DMS153 treated with DMSO at 0.1 percent for 48 hours (cell line): Measurements from ENCODE around the gene ZNF71.
"Not testable (repeated sequence)": the region's sequence is repeated elsewhere in the genome, so short reads cannot be mapped to it uniquely, and the experiment has no call there.

Experiments
- DNase-seq: peaks from one replicate; lab custom pipeline; 2025; ENCODE audit not compliant: unreplicated experiment; lab: John Stamatoyannopoulos, UW

ZNF71 gene

DNA sequence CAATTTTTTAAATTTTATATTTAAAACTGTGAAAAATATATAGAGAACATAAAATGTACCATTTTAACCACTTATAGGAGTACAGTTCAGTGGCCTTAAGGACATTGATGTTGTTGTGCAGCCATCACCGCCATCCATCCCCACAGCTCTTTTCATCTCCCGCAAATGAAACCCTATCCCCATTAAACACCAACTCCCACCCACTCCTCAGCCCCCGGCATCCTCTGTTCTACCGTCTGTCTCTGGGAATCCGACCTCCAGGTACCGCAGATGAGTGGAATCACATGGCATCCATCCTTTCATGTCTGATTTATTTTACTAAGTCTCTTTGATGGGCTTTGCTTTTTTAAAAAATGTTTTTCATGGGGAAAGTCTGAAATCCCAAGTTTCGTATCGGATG lies 24.0 kb downstream of the ZNF71 start:
- DNase-seq = no peak

DNA sequence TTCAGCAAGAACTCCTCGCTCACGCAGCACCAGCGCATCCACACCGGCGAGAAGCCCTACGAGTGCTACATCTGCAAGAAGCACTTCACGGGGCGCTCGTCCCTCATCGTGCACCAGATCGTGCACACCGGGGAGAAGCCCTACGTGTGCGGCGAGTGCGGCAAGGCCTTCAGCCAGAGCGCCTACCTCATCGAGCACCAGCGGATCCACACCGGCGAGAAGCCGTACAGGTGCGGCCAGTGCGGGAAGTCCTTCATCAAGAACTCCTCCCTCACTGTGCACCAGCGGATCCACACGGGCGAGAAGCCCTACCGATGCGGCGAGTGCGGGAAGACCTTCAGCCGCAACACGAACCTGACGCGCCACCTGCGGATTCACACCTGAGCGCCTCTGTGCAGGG lies 27.3 kb downstream of the ZNF71 start:
- DNase-seq = no peak

DNA sequence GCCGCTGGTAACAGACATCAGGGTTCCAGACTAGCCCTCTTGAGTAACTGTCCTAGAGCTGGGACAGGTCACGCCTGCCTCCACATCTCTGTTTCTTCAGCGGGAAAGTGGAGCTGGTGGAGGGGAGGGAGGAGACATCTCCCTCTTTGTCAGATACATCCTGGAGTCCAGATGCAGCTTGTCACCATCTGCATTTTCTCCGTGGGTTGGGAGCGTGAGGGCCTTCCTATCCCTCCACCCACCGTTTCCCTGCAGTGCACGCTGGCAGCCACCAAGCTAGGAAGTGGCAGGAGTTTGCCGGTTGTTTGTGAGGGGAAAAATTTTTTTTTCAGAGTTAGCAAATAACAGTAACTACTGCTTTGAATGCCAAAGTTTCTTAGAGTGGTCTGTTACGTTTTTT lies 27.9 kb downstream of the ZNF71 start:
- DNase-seq = no peak

DNA sequence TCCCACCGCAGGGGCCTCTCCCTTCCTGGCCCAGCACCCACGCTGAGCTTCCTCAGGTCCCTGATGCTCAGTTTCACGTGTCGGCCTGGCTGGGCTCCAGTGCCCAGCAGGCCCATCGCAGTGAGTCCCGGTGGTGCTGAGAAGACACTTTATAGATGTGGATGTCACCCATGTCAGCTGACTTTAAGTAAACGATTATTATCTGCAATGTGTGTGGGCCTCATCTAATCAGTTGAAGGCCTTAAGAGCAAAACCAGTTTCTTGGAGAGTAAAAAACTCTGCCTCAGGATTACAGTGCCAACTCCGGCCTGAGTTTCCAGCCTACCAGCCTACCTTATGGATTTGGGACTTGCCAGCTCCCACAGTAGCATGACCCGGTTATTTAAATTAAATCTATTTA lies 30.6 kb downstream of the ZNF71 start:
- no peak for DNase-seq

DNA sequence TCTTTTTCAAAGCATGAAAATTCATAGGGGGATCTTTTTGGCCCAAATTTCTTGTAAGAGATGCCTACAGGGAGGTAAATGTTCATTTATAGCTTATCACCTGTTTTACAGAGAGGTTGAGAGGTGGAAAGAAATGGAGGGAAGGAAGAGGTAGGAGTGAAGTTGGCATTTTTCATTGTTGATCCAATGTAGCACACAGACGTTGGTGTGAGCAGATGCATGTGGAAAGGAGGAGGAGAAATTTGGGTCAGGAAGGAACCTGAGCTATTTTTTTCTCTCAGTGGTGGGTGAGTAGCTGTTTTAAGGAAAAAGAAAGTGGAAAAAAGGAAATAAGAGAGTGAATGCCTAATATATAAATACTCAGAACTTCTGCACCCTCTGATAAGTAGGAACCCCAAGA lies 37.9 kb downstream of the ZNF71 start:
- no peak for DNase-seq

DNA sequence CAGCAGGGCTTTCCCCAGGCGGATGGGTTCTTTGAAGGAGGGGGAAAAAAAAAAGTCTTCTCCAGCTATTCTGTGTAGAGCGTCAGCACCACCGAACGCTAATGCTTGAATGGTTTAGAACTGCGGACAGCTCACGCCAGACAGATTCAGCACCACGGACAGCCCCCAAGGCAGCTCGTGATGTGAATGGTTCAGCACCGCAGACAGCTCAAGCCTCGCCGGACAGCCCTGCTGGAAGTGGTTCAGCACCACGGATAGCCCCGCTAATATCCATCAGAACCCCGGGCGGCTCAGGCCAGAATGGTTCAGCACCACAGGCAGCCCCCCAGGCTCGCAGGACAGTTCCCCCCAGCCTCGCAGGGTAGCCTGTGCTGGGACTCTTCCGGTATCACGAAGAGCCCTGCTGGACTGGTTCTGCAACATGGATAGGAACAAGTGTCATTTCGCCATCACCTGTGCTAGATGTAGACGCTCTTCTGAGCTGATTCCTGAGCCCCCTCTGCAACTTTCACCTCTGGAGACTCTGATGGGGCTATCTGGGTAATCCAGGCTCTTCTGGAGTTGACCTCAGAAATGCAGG lies 43.0 kb downstream of the ZNF71 start:
- no peak for DNase-seq

DNA sequence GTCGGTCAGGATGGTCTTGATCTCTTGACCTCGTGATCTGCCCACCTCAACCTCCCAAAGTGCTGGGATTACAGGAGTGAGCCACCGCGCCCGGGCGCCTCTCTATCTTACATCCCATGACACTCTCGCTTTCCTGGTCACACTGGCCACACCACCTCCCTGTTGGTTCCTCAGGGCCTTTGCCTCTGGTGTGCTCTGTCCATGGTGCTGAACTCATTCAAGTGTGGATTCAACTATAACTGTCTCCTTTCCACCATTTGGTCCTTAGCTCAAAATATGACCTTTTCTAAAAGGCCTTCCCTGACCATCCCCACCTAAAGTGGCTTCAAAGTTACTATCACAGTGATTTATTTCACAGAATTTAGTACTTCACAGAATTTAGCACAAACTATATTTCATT lies 44.1 kb downstream of the ZNF71 start:
- no peak for DNase-seq

DNA sequence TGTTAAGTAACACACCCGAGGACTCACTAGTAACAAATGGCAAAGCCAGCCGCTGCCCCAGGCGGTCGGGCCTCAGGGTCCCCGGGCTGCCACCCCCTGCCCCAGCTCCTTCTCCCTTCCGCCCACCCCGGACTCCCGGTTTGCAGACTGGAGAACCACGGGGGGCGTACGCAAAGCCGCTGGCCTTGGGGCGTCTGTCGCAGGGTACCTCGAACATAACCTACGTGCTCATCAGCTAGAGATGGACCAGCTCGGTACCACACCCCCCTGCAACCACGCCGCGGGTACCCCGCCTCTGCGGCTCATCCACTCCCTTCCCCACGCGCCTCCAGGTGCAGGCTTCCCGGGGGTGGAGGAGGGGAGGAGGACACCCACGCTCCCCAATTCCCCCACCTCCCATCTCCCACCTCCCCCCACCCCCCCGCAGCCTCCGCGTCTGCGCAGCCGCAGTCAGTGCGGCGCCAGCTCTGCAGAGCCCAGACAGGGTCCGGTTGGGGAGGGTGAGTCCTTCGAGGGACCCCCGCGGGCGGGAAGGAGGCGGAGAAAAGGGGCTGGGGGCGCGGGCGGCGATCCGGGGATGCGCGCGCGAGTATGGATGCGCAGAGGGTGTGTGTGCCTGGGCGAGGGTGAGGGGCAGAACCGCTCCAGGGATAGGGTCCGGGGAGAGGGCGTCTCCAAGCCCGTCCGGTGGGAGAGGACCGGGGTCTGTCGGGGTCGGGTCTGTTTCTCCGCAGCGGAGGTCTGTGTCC lies 47.8 kb downstream of the ZNF71 start, which contains the start of gene SMIM17:
SMIM17 (plus strand) TSS at position 449 of the 749 bp plus-strand sequence. CDS start 2,509 bp downstream, outside the sequence.
- DNase-seq = no peak

DNA sequence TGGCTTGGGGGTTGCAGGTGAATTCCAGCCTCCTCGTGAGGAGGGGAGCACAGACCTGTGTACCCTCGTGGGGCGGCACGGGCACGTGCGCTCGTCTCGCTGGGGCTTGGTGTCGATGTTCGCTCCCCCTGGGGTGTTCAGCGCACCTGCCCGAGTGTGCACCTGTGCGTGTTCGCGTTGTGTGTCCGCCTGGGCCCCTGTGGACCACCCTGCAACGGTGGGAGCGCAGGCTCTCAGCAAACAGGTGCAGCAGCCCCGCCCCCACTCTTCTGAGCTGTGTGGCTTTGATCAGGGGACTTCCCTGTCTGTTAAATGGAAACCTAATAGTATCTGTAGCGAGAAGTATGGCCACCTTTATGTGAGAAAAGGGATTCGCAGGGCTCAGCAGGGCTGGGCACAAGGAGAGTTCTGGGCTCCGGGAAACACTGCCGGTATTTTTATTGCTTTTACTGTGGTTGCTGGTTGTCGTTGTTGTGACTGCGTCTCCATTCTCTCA lies 48.4 kb downstream of the ZNF71 start:
- DNase-seq = no peak

DNA sequence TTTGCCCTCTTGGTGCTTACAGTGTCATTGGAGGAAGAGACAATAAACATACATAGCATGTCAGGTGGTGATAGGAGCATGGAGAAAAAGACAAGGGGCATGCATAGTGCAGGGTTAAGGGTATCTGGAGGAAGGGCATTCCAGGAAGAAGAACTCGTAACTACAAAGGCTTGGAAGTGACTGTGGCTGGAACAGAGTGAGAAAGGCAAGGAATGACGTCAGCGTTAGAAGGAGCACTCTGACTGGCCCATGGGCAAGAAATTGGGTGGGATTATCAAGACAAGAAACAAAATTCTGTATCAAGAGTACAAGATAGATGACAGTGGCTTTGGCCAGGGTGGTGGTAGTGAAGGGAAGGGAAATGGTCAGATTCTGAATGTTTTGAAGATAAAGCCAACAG lies 59.0 kb downstream of the ZNF71 start:
- DNase-seq = no peak

DNA sequence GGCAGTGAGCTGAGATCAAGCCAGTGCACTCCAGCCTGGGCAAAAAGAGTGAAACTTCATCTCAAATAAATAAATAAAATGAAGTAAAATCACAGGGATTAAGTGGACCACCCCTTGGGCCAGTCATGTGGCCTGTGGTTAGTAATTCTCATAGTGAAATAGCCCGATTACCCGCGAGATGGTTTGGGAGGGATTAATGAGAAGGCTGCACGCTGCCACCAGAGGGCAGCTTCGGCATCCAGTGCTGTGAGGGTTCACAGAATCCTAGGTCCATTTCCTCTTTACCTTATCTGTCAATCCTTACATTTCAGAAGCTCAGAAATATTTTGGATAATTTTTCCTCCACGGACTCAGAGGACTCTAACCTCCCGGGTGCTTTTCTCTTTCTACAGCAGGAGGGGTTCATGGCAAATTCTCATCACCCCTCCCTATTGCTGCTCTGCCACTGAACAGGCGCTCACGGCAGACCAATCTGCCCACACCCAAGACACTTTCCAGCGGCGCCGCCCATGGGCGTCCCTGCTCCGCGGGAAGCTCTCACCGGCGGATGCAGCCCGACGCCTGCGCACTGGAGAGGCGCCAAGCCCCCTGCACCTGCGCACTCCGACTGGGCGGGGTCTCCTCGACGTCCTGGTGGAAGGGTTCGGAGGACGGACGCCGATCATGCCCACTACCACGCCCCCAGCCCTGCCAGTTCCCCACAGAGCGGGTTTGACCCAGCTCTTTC lies 65.4 kb downstream of the ZNF71 start:
- DNase-seq = no peak

DNA sequence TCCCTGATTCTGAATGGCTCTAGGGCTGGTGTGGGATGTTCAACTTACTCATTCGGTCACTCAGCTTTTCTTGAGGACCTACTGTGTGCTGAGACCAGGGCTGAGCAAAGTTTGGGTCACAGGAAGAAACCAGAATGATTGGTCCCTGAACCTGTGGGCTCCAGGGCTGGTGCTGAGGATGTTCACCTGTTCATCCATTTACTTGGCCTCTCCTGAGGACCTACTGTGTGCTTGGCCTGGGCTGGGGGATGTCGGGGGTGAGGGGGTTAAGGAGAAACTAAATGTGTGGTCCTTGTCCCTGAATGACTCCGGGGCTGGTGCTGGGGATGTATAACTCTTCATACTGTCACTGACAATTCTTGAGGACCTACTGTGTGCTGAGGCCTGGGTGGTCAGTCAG lies 66.1 kb downstream of the ZNF71 start:
- no peak for DNase-seq

DNA sequence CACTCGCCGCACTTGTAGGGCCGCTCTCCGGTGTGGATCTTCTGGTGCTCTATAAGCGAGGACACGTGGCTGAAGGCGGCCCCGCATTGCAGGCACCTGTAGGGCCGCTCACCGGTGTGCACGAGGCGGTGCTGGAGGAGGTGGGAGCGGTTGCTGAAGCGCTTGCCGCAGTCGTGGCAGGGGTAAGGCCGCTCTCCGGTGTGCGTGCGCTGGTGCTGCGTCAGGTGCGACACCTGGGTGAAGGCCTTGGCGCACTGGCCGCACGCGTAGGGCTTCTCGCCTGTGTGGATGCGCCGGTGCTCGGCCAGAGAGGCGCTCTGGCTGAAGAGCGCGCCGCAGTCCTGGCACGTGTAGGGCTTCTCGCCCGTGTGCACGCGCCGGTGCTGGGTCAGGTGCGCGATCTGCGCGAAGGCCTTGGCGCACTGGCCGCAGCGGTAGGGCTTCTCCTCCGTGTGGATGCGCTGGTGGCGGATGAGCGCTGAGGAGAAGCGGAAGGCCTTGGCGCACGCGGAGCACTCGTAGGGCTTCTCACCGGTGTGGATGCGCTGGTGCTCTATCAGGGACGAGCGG lies 68.9 kb downstream of the ZNF71 start:
- no peak for DNase-seq

DNA sequence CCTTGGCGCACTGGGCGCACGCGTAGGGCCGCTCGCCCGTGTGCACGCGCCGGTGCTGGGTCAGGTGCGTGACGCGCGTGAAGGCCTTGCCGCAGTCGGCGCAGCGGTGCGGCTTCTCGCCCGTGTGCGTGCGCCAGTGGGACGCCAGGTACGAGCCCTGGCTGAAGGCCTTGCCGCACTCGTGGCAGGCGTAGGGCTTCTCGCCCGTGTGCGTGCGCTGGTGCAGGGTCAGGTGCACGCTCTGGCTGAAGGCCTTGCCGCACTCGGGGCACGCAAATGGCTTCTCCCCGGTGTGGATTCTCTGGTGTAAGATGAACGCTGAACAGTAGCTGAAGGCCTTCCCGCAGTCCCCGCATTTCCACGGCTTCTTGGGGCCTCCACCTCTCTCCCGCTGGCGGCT lies 69.4 kb downstream of the ZNF71 start:
- no peak for DNase-seq

DNA sequence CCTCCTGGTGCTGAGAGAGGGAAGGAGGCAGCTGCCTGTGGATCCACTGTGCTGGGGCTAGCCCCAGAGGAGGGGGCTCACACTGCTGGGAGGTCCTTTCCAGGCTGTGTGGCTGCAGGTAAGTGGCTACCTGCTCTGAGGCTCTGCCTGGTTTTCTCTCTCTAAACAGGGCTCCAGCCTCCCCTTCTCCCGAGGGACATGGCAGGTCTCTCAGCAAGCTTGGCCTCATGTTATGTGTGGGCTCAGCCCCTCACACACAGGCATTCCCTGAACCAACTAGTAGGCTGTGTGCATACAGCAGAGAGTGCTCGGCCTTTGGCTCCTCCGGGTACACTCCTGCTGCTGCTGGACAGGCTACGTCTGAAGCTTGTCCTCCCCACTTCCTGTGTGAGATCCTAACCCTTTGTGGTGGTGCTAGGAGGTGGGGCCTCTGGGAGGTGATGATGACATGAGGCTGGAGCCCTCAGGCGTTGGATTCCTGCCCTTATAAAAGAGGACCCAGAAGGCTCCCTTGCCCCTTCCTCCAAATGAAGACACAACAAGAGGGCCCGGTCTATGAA lies 72.3 kb downstream of the ZNF71 start:
- no peak for DNase-seq

DNA sequence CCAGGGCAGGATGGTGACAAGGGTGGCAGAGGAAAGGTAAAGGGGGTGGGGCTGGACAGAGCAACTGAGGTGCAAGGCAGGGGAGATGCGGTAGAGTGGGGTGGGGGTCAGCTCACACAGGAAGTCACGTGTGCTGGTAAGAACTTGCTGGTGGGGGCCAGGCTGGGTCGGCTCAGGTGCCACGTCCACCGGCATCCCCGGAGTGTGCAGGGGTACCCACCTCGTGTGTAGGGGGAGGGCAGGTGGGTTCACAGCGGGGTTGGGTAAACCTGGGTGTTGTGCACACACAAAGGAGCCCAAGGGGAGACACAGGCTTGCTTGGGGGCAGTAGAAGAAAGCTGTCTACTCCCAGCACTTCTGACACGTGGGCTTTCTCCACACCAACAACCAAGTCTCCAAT lies 73.6 kb downstream of the ZNF71 start:
- no peak for DNase-seq

DNA sequence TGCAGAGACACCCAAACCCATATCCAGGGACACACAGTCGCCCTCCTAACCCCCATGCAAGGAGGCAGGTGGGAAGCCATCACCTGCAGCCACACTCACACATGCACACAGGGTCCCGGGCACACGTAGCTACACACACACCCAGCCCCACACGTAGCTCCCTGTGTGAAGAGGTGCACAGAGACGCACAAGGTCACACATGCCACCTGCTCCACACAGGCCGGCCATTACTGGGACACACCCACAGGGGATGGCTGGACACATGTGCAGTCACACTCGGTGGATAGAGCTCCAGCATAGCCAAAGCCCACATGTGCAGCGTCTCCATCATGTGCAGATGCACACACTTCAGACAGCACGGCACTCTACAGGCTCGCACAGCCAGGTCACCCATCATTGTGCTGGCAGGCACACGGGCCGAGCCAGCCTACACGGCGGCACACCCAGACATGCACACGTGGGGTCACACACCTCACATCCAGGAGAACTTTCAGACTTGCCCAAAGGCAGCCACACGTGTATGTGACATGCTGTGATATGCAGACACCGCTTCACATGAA lies 75.4 kb downstream of the ZNF71 start:
- DNase-seq = no peak

DNA sequence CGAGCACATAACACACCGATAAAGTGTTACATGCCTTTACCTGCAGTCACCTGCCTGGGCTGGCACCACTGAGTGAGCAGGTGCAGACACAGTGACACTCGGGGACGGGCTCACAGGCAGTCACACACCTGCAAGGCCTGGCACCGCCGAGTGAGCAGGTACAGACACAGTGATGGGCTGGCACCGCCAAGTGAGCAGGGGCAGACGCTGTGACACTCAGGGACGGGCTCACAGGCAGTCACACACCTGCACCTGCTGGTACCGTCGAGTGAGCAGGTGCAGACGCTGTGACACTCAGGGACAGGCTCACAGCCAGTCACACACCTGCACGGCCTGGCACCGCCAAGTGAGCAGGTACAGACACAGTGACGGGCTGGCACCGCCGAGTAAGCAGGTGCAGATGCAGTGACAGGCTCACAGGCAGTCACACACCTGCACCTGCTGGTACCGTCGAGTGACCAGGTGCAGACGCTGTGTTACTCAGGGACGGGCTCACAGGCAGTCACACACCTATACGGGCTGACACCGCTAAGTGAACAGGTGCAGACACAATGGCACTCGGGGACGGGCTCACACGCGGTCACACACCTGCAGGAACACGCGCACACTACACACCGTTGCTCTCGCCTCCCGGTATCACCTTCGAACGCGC lies 76.0 kb downstream of the ZNF71 start:
- DNase-seq = no peak

DNA sequence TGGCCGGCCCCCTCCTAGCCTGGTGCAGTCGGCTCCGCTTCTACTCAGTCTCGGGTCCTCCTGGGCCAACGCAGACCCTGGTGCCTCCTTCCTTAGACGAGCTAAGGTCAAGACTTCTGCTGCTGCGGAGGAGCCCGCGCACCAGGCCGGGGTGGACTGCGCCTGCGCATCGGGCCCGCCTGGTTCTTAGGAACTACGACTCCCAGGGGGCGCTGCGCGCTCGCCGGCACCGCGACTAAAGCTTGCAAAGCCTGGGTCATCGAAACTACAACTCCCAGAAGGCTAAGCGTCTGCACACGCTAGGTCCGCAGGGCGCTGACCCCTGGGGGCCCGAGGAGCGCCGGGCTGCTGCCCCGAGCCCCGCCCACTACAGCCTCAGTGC lies 76.5 kb downstream of the ZNF71 start, which contains the start of gene ZNF835:
ZNF835 (minus strand) TSS at position 145 of the 382 bp plus-strand sequence. CDS start 6,559 bp downstream, outside the sequence.
- DNase-seq = no peak

DNA sequence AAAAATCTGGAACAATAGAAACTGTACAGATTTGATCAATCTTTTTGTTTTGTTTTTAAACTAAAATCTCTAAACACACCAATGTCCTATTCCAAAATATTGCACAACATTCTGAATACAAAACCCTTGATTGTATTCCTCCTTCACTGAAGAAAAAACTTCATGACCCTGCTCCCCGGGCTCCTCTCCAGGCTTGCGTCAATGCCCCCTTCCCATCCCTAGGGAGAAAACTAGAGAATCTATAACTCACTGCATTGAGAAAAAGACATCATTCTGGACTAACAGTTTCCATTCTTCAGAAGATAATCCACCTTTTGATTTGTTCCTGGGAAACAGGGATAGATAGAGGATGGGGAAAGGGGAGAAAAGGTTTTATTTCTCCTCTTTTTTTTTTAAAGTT lies 77.5 kb downstream of the ZNF71 start:
- DNase-seq = not testable (repeated sequence)
